Endothelial cell of umbilical vein (primary cell): Measurements from ENCODE around the gene TREH.

Experiments used
- EZH2 ChIP-seq: IDR thresholded peaks from 2 replicates; pipeline ENCODE4 v1.6.1; 2012; ENCODE audit warnings: borderline replicate concordance, low read depth, mild to moderate bottlenecking, moderate library complexity, low read length, inconsistent platforms; ENCODE audit not compliant: severe bottlenecking
- FOS ChIP-seq: IDR thresholded peaks from 2 replicates; pipeline ENCODE4 v1.6.1; 2011; ENCODE audit warnings: mild to moderate bottlenecking, low read length, moderate library complexity, borderline replicate concordance; ENCODE audit not compliant: insufficient read depth
- MYC ChIP-seq: IDR thresholded peaks from one replicate; pipeline ENCODE4 v1.6.1; 2011; ENCODE audit warnings: mild to moderate bottlenecking, low read depth, low read length
- POLR2A ChIP-seq: IDR thresholded peaks from 2 replicates; pipeline ENCODE4 v1.6.1; 2012; ENCODE audit warnings: low read depth, mild to moderate bottlenecking, control low read depth, low read length
- POLR2AphosphoS5 ChIP-seq: IDR thresholded peaks from 2 replicates; pipeline ENCODE4 v1.6.1; 2012; ENCODE audit warnings: low read depth, mild to moderate bottlenecking, control low read depth, low read length, moderate library complexity; ENCODE audit not compliant: insufficient read depth
- TF ChIP-seq, protein P1 (sequence below): IDR thresholded peaks from 2 replicates; pipeline ENCODE4 v1.6.1; 2011; ENCODE audit not compliant: insufficient read depth, insufficient read length
- TF ChIP-seq, protein P2 (sequence below), 2 donors: IDR thresholded peaks; 1 replicate in 1 of 2; 2 replicates in 1 of 2; pipeline ENCODE4 v1.5.1; 2011; ENCODE audit warnings: low read length in 2 of 2, mild to moderate bottlenecking in 2 of 2, moderate library complexity in 2 of 2, control low read depth in 1 of 2, inconsistent platforms in 1 of 2, low read depth in 1 of 2; ENCODE audit not compliant: insufficient read depth in 1 of 2; ENCODE audit errors: extremely low read depth in 1 of 2

DNA sequence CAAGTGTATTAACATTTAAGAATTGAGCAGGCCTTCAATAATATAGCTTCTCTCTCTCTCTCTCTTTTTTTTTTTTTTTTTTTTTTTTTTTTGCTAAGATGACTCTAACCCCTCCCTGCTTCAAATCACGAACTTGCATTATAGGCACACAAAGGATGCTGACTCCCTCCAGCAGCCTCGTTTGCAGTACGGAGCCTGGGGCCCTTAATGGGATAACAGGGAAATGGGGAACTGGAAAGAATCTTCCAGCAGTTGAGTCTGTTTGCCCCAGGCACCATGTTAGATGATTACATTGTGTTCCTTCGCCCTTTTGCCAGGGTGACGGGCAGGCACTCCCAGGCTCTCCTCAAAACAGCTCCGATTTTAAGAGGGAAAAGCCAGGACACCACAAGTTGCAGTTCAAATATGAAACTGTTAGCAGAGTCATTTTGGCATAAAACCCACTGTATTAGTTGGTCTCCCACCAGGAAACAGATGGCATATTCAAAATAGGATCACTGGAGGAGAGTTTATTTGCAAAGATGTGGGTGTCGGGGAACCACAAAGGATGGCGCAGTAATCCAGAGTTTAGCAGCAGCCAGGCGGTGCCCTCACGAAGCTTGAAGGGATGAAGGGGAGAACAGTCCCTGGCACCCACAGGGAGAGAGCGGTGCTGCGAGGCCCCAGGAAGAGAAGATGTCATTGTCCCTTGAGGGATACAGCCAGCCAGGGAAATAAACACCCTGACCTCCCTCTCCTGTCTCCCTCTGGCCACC lies 26.5 kb upstream of the TREH start:
- TF ChIP-seq, protein P1, sequence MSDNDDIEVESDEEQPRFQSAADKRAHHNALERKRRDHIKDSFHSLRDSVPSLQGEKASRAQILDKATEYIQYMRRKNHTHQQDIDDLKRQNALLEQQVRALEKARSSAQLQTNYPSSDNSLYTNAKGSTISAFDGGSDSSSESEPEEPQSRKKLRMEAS = no peak
- TF ChIP-seq, protein P2, sequence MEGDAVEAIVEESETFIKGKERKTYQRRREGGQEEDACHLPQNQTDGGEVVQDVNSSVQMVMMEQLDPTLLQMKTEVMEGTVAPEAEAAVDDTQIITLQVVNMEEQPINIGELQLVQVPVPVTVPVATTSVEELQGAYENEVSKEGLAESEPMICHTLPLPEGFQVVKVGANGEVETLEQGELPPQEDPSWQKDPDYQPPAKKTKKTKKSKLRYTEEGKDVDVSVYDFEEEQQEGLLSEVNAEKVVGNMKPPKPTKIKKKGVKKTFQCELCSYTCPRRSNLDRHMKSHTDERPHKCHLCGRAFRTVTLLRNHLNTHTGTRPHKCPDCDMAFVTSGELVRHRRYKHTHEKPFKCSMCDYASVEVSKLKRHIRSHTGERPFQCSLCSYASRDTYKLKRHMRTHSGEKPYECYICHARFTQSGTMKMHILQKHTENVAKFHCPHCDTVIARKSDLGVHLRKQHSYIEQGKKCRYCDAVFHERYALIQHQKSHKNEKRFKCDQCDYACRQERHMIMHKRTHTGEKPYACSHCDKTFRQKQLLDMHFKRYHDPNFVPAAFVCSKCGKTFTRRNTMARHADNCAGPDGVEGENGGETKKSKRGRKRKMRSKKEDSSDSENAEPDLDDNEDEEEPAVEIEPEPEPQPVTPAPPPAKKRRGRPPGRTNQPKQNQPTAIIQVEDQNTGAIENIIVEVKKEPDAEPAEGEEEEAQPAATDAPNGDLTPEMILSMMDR (IDR thresholded peaks at IDR 0.05; ENCODE audit: extremely low read depth in 1 of 2, insufficient read depth in 1 of 2, low read depth in 1 of 2, low read length in 2 of 2) = no peak
- TF ChIP-seq MYC (no peak), POLR2A (no peak), POLR2AphosphoS5 (no peak), EZH2 (no peak), FOS (no peak)
